ENCODE measurements around the gene SMCO1. TPM values are rescaled to one million over a fixed set of nuclear protein-coding genes. Genes with fewer than 3 reads are reported as not detected.
"Not testable (repeated sequence)": the region's sequence is repeated elsewhere in the genome, so short reads cannot be mapped to it uniquely, and the experiment has no call there.

Gene SMCO1
- total and polyA plus RNA-seq, 2 experiments from 2014 or later = not detected

DNA sequence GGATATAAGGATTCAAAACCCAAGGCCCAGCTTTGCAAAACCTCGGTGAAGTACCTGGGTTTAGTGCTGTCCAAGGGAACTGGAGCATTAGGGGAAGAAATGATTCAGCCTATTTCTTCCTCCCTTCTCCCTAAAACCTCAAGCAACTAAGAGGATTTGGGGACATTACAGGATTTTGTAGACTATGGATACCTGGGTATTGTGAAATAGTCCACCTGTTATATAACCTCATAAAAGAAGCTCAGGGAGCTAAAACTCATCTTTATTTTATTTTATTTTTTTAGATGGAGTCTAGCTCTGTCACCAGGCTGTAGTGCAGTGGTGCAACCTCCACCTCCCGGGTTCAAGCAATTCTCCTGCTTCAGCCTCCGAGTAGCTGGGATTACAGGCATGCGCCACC is 8.7 kb upstream of the SMCO1 start:
- no peak overlapping the region for H2AFZ ChIP-seq
- H4K20me1 ChIP-seq (replicated peaks; ENCODE audit: insufficient read depth) = no peaks in the 10 kb centered on the region
- ATAC-seq (no peak), DNase-seq (ENCODE audit: low spot score) (no peak)
- H3K79me2 ChIP-seq (replicated peaks; ENCODE audit: insufficient read depth) = no peaks in the 10 kb centered on the region
- Mint-ChIP-seq H3K36me3 (ENCODE audit: low read depth) (peaks cover 31% of the 10 kb centered on the region), H3K27ac (no peak overlapping the region), H3K27me3 (ENCODE audit: insufficient read depth, low read depth, poor library complexity) (peaks cover 7% of the 10 kb centered on the region), H3K9me3 (peaks cover 40% of the 10 kb centered on the region), H3K4me3 (no peak overlapping the region), H3K4me1 (no peaks in the 10 kb centered on the region)
- H3K4me1 ChIP-seq (ENCODE audit: insufficient read depth) = no peaks in the 10 kb centered on the region
- H3K4me2 ChIP-seq = no peak overlapping the region
- no peak overlapping the region for H3K27ac ChIP-seq (ENCODE audit: low read depth)
- H3F3A ChIP-seq (replicated peaks; ENCODE audit: low read depth) = no peaks in the 10 kb centered on the region
- no peak overlapping the region for H3K4me3 ChIP-seq
- 0 out of 2 replicates have a peak, but pooled peaks cover 2% of the 10 kb centered on the region for H3K36me3 ChIP-seq (ENCODE audit: insufficient read depth)
- H3K27me3 ChIP-seq (ENCODE audit: insufficient read depth) = no peaks in the 10 kb centered on the region; the same call in 1 of the 2 replicates
- no peak for TF ChIP-seq ZNF331 (CRISPR knock-in tag; IDR thresholded peaks at IDR 0.05; ENCODE audit: low read depth)
- TF ChIP-seq ZNF114 (CRISPR knock-in tag; IDR thresholded peaks at IDR 0.05) = no peak
- TF ChIP-seq, protein P1, sequence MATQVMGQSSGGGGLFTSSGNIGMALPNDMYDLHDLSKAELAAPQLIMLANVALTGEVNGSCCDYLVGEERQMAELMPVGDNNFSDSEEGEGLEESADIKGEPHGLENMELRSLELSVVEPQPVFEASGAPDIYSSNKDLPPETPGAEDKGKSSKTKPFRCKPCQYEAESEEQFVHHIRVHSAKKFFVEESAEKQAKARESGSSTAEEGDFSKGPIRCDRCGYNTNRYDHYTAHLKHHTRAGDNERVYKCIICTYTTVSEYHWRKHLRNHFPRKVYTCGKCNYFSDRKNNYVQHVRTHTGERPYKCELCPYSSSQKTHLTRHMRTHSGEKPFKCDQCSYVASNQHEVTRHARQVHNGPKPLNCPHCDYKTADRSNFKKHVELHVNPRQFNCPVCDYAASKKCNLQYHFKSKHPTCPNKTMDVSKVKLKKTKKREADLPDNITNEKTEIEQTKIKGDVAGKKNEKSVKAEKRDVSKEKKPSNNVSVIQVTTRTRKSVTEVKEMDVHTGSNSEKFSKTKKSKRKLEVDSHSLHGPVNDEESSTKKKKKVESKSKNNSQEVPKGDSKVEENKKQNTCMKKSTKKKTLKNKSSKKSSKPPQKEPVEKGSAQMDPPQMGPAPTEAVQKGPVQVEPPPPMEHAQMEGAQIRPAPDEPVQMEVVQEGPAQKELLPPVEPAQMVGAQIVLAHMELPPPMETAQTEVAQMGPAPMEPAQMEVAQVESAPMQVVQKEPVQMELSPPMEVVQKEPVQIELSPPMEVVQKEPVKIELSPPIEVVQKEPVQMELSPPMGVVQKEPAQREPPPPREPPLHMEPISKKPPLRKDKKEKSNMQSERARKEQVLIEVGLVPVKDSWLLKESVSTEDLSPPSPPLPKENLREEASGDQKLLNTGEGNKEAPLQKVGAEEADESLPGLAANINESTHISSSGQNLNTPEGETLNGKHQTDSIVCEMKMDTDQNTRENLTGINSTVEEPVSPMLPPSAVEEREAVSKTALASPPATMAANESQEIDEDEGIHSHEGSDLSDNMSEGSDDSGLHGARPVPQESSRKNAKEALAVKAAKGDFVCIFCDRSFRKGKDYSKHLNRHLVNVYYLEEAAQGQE (IDR thresholded peaks at IDR 0.05; ENCODE audit: unreplicated experiment) = no peak
- TF ChIP-seq, protein P2, sequence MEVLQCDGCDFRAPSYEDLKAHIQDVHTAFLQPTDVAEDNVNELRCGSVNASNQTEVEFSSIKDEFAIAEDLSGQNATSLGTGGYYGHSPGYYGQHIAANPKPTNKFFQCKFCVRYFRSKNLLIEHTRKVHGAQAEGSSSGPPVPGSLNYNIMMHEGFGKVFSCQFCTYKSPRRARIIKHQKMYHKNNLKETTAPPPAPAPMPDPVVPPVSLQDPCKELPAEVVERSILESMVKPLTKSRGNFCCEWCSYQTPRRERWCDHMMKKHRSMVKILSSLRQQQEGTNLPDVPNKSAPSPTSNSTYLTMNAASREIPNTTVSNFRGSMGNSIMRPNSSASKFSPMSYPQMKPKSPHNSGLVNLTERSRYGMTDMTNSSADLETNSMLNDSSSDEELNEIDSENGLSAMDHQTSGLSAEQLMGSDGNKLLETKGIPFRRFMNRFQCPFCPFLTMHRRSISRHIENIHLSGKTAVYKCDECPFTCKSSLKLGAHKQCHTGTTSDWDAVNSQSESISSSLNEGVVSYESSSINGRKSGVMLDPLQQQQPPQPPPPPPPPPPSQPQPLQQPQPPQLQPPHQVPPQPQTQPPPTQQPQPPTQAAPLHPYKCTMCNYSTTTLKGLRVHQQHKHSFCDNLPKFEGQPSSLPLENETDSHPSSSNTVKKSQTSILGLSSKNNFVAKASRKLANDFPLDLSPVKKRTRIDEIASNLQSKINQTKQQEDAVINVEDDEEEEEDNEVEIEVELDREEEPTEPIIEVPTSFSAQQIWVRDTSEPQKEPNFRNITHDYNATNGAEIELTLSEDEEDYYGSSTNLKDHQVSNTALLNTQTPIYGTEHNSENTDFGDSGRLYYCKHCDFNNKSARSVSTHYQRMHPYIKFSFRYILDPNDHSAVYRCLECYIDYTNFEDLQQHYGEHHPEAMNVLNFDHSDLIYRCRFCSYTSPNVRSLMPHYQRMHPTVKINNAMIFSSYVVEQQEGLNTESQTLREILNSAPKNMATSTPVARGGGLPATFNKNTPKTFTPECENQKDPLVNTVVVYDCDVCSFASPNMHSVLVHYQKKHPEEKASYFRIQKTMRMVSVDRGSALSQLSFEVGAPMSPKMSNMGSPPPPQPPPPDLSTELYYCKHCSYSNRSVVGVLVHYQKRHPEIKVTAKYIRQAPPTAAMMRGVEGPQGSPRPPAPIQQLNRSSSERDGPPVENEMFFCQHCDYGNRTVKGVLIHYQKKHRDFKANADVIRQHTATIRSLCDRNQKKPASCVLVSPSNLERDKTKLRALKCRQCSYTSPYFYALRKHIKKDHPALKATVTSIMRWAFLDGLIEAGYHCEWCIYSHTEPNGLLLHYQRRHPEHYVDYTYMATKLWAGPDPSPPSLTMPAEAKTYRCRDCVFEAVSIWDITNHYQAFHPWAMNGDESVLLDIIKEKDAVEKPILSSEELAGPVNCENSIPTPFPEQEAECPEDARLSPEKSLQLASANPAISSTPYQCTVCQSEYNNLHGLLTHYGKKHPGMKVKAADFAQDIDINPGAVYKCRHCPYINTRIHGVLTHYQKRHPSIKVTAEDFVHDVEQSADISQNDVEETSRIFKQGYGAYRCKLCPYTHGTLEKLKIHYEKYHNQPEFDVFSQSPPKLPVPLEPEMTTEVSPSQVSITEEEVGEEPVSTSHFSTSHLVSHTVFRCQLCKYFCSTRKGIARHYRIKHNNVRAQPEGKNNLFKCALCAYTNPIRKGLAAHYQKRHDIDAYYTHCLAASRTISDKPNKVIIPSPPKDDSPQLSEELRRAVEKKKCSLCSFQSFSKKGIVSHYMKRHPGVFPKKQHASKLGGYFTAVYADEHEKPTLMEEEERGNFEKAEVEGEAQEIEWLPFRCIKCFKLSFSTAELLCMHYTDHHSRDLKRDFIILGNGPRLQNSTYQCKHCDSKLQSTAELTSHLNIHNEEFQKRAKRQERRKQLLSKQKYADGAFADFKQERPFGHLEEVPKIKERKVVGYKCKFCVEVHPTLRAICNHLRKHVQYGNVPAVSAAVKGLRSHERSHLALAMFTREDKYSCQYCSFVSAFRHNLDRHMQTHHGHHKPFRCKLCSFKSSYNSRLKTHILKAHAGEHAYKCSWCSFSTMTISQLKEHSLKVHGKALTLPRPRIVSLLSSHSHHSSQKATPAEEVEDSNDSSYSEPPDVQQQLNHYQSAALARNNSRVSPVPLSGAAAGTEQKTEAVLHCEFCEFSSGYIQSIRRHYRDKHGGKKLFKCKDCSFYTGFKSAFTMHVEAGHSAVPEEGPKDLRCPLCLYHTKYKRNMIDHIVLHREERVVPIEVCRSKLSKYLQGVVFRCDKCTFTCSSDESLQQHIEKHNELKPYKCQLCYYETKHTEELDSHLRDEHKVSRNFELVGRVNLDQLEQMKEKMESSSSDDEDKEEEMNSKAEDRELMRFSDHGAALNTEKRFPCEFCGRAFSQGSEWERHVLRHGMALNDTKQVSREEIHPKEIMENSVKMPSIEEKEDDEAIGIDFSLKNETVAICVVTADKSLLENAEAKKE (CRISPR knock-in tag; IDR thresholded peaks at IDR 0.05) = no peak
- TF ChIP-seq JUNB (IDR thresholded peaks at IDR 0.05; ENCODE audit: unreplicated experiment) = no peak
- H3K9me2 ChIP-seq (ENCODE audit: insufficient read depth) = no peaks in the 10 kb centered on the region

DNA sequence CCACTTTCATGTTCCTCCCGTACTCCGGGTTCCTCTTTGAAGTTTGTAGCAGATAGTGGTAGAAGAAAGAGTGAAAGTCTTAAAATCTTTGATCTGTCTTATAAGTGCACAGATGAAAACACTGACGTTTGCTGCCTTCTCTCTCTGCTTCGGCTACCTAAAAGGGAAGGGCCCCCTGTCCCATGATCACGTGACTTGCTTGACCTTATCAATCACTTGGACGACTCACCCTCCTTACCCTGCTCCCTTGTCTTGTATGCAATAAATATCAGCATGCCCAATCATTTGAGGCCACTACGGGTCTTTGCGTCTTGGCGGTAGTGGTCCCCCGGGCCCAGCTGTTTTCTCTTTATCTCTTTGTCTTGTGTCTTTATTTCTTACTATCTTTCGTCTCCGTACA is 6.1 kb upstream of the SMCO1 start:
- not testable (repeated sequence) for H3K27me3 Mint-ChIP-seq (ENCODE audit: insufficient read depth, low read depth, poor library complexity); H3K27ac ChIP-seq (ENCODE audit: low read depth); H3K36me3 ChIP-seq (ENCODE audit: insufficient read depth); H3K4me3 ChIP-seq; DNase-seq (ENCODE audit: low spot score); H3K4me1 Mint-ChIP-seq; H3K27me3 ChIP-seq (ENCODE audit: insufficient read depth); H3K9me2 ChIP-seq (ENCODE audit: insufficient read depth); ATAC-seq; H2AFZ ChIP-seq; H3K79me2 ChIP-seq (replicated peaks; ENCODE audit: insufficient read depth); H3K4me2 ChIP-seq; H3K4me3 Mint-ChIP-seq; H4K20me1 ChIP-seq (replicated peaks; ENCODE audit: insufficient read depth); H3K27ac Mint-ChIP-seq; H3F3A ChIP-seq (replicated peaks; ENCODE audit: low read depth); H3K4me1 ChIP-seq (ENCODE audit: insufficient read depth)
- Mint-ChIP-seq H3K9me3 (peaks cover 64% of the 10 kb centered on the region), H3K36me3 (ENCODE audit: low read depth) (peaks cover 49% of the 10 kb centered on the region)

Measured in GM23338 (cell line).